Suprapubic skin (tissue), 4 donors: ENCODE measurements around the gene GOLT1A.
"Not testable (repeated sequence)": the region's sequence is repeated elsewhere in the genome, so short reads cannot be mapped to it uniquely, and the experiment has no call there.

Experiments used
- EP300 ChIP-seq: sonication (generic); formaldehyde crosslinking; IDR thresholded peaks from one replicate; pipeline ENCODE4 v1.6.1; 2017; ENCODE audit warnings: antibody characterized with exemption
- POLR2A ChIP-seq, 2 donors: fragments of 450-650 bp; IDR thresholded peaks; one replicate each; pipeline ENCODE4 v1.6.1; 2017; ENCODE audit warnings: antibody characterized with exemption in 2 of 2, mild to moderate bottlenecking in 2 of 2, moderate library complexity in 2 of 2
- POLR2AphosphoS5 ChIP-seq, 3 donors: sonication (generic); formaldehyde crosslinking; IDR thresholded peaks; one replicate each; pipeline ENCODE4 v1.6.1; 2017; ENCODE audit warnings: antibody characterized with exemption in 3 of 3
- TF ChIP-seq, protein P1 (sequence below), 2 donors: fragments of 200-600 bp in 1 of 2; fragments of 450-650 bp in 1 of 2; sonication (generic) in 1 of 2; IDR thresholded peaks; one replicate each; pipeline ENCODE4 v1.5.1; 2016 to 2019; ENCODE audit warnings: antibody characterized with exemption in 2 of 2, mild to moderate bottlenecking in 1 of 2, moderate library complexity in 1 of 2

DNA sequence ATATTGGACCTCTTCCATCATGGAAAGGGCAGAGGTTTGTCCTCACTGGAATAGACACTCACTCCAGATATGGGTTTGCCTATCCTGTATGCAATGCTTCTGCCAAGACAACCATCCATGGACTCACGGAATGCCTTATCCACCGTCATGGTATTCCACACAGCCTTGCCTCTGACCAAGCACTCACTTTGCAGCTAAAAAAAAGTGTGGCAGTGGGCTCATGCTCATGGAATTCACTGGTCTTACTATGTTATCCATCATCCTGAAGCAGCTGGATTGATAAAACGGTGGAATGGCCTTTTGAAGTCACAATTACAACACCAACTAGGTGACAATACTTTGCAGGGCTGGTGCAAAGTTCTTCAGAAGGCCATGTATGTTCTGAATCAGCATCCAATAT is 25.6 kb upstream of the GOLT1A start:
- TF ChIP-seq POLR2A (IDR thresholded peaks at IDR 0.05); POLR2AphosphoS5 (IDR thresholded peaks at IDR 0.05); EP300: not testable (repeated sequence)
- TF ChIP-seq, protein P1, sequence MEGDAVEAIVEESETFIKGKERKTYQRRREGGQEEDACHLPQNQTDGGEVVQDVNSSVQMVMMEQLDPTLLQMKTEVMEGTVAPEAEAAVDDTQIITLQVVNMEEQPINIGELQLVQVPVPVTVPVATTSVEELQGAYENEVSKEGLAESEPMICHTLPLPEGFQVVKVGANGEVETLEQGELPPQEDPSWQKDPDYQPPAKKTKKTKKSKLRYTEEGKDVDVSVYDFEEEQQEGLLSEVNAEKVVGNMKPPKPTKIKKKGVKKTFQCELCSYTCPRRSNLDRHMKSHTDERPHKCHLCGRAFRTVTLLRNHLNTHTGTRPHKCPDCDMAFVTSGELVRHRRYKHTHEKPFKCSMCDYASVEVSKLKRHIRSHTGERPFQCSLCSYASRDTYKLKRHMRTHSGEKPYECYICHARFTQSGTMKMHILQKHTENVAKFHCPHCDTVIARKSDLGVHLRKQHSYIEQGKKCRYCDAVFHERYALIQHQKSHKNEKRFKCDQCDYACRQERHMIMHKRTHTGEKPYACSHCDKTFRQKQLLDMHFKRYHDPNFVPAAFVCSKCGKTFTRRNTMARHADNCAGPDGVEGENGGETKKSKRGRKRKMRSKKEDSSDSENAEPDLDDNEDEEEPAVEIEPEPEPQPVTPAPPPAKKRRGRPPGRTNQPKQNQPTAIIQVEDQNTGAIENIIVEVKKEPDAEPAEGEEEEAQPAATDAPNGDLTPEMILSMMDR (IDR thresholded peaks at IDR 0.05), result not testable (repeated sequence)
